Esophagus muscularis mucosa (tissue), 4 donors: ENCODE measurements around the gene HDAC4. TPM values are rescaled to one million over a fixed set of nuclear protein-coding genes. Genes with fewer than 3 reads are reported as not detected.
A peak's percentile ranks its signal among the peaks of the same experiment; 100 is the strongest.

Experiments
- DNase-seq: peaks from one replicate; pipeline ENCODE4 v3.0.0-alpha.2; 2017; ENCODE audit errors: extremely low spot score
- H3K27ac ChIP-seq, 4 donors: fragments of 200-600 bp; sonication (generic); replicated peaks in 1 of 4; 1 replicate in 3 of 4; 2 replicates in 1 of 4; pipeline ENCODE4 v1.5.1; 2016 to 2019; ENCODE audit warnings: mild to moderate bottlenecking in 1 of 4
- H3K27me3 ChIP-seq, 4 donors: fragments of 200-600 bp; sonication (generic); one replicate each; pipeline versions ENCODE4 v1.5.1 to v1.6.0; 2016 to 2019
- H3K36me3 ChIP-seq, 4 donors: fragments of 200-600 bp; sonication (generic); one replicate each; pipeline ENCODE4 v1.5.1; 2016 to 2019
- H3K4me1 ChIP-seq, 4 donors: fragments of 200-600 bp; sonication (generic); one replicate each; pipeline ENCODE4 v1.5.1; 2016 to 2019
- H3K4me3 ChIP-seq, 4 donors: fragments of 200-600 bp; sonication (generic); 1 replicate in 2 of 4; 2 replicates in 2 of 4; pipeline ENCODE4 v1.5.1; 2016 to 2019; ENCODE audit warnings: mild to moderate bottlenecking in 4 of 4, moderate library complexity in 1 of 4
- H3K9me3 ChIP-seq, 4 donors: fragments of 200-600 bp; sonication (generic); 1 replicate in 3 of 4; 2 replicates in 1 of 4; pipeline ENCODE4 v1.5.1; 2016 to 2019
- CTCF ChIP-seq, 3 experiments: fragments of 200-600 bp in 2 of 3; fragments of 450-650 bp in 1 of 3; sonication (generic) in 2 of 3; IDR thresholded peaks; one replicate each; pipeline ENCODE4 v1.5.1; 2017 to 2019; ENCODE audit warnings: antibody characterized with exemption in 3 of 3, mild to moderate bottlenecking in 2 of 3, moderate library complexity in 1 of 3
- EP300 ChIP-seq: sonication (generic); formaldehyde crosslinking; IDR thresholded peaks from one replicate; pipeline ENCODE4 v1.6.1; 2017; ENCODE audit warnings: antibody characterized with exemption
- POLR2A ChIP-seq: fragments of 450-650 bp; IDR thresholded peaks from one replicate; pipeline ENCODE4 v1.6.1; 2017; ENCODE audit warnings: antibody characterized with exemption, moderate library complexity, mild to moderate bottlenecking, low read depth
- POLR2AphosphoS5 ChIP-seq, 2 donors: sonication (generic); formaldehyde crosslinking; IDR thresholded peaks; one replicate each; pipeline ENCODE4 v1.6.1; 2017; ENCODE audit warnings: antibody characterized with exemption in 2 of 2
- WGBS: methylation state at CpG from one replicate; pipeline ENCODE4 v1.1.5; 2018; 5-methylcytosine and 5-hydroxymethylcytosine counted together
- intact Hi-C: fragments of 100-400 bp; cut with DNase I; formaldehyde crosslinking; loops from one replicate; pipeline ENCODE4 v1.15.1; 2023
- total RNA-seq, 4 donors: library from RNA; depleted of rRNA; stranded (reverse); fragments of >200 nt; gene quantifications; one replicate each; pipeline versions ENCODE4 v1.1.0 to v1.2.1, GENCODE V29; 2016

The HDAC4 gene
- total RNA-seq, 4 donors from 2014 or later: 59.4 to 119 (median 76.1) TPM

GRCh38 chr2:239292959-239293774 lies 107.7 kb downstream of the HDAC4 start:
- Histone ChIP-seq H3K36me3 (no peaks in the 10 kb centered on the region), H3K27ac (peak overlapping the region; percentile 78 to 83 (median 80)), H3K4me3 (no peak overlapping the region), H3K4me1 (peaks cover 77 to 98% (median 97%) of the 10 kb centered on the region in 4 donors), H3K9me3 (no peaks in the 10 kb centered on the region), H3K27me3 (no peaks in the 10 kb centered on the region)
- 50% methylated on average over 9 of the region's 15 CpGs for WGBS
- intact Hi-C loops: no loop called here
- no peak for DNase-seq
- no peak for TF ChIP-seq CTCF (IDR thresholded peaks at IDR 0.05)
- no peak for TF ChIP-seq POLR2AphosphoS5 (IDR thresholded peaks at IDR 0.05)
- TF ChIP-seq EP300: no peak

GRCh38 chr2:239292531-239292930 lies 108.3 kb downstream of the HDAC4 start:
- Histone ChIP-seq H3K4me1 (peaks cover 82 to 98% (median 97%) of the 10 kb centered on the region in 4 donors), H3K27ac (peak overlapping the region; percentile 78 to 83 (median 80)), H3K36me3 (no peaks in the 10 kb centered on the region), H3K9me3 (no peaks in the 10 kb centered on the region), H3K4me3 (no peak overlapping the region), H3K27me3 (no peaks in the 10 kb centered on the region)
- 64% methylated on average over 5 of the region's 5 CpGs for WGBS
- DNase-seq: no peak
- intact Hi-C loops: no loop called here
- no peak for TF ChIP-seq CTCF (IDR thresholded peaks at IDR 0.05)
- TF ChIP-seq POLR2A: no peak
- no peak for TF ChIP-seq EP300
- TF ChIP-seq POLR2AphosphoS5 (IDR thresholded peaks at IDR 0.05): no peak

- no peaks in the 10 kb centered on the region for H3K27me3 ChIP-seq
- H3K27ac ChIP-seq: peak overlapping the region; percentile 78 to 83 (median 80)
- intact Hi-C loops: no loop called here
- H3K4me1 ChIP-seq: peaks cover 85 to 98% (median 97%) of the 10 kb centered on the region in 4 donors
- TF ChIP-seq POLR2A (no peak), EP300 (no peak), CTCF (IDR thresholded peaks at IDR 0.05) (no peak), POLR2AphosphoS5 (IDR thresholded peaks at IDR 0.05) (no peak)
- no peak for DNase-seq
- H3K4me3 ChIP-seq: no peak overlapping the region
- H3K9me3 ChIP-seq: no peaks in the 10 kb centered on the region
- WGBS: 85% methylated on average over 30 of the region's 30 CpGs
- H3K36me3 ChIP-seq: no peaks in the 10 kb centered on the region
Observed at GRCh38 chr2:239291475-239292350, 109.1 kb downstream of the HDAC4 start.

GRCh38 chr2:239290618-239291474 lies 110.0 kb downstream of the HDAC4 start:
- TF ChIP-seq CTCF (IDR thresholded peaks at IDR 0.05) (peak in 2 of 3 experiments; percentile 24 to 25), POLR2AphosphoS5 (IDR thresholded peaks at IDR 0.05) (peak; percentile 35 to 56), EP300 (no peak), POLR2A (no peak)
- Histone ChIP-seq H3K4me1 (peaks cover 82 to 98% (median 97%) of the 10 kb centered on the region in 4 donors), H3K9me3 (no peaks in the 10 kb centered on the region), H3K4me3 (no peak overlapping the region), H3K36me3 (no peaks in the 10 kb centered on the region), H3K27ac (peak overlapping the region; percentile 78 to 83 (median 80)), H3K27me3 (no peaks in the 10 kb centered on the region)
- WGBS: 77% methylated on average over 36 of the region's 39 CpGs
- no peak for DNase-seq
- intact Hi-C loops: no loop called here
